ENCODE measurements around the gene HLTF.
"Not testable (repeated sequence)": the region's sequence is repeated elsewhere in the genome, so short reads cannot be mapped to it uniquely, and the experiment has no call there.

HLTF gene

DNA sequence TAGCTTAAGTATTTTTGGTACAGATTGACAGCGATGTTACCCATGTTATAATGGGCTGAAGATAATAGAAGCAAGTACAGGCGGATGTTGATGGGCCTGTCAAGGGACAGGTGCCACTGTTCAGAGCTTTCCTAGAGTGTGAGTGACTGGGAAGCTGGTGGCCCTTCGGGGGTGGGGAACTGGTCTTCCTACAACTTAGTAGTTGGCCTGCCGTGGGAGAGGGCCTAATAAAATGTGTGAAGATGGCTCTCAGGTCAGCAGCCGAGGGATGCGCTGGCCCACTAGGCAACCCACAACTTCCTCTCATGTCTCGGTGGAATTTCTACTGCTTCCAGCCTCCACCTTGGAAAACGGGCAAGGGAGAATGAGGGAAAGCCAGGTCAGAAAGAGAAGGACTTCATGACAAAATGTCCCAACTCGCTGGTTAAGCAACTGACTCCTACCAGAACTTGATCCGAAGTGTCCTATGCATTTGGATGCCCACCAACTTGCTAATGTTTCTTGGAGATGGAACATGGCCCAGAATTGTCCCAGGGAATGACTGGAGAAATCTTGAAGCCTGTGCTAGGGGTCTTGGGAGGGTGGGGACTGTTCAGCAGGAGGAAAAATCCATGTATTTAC, 93.6 kb downstream of the HLTF start:
- TF ChIP-seq, protein P1, sequence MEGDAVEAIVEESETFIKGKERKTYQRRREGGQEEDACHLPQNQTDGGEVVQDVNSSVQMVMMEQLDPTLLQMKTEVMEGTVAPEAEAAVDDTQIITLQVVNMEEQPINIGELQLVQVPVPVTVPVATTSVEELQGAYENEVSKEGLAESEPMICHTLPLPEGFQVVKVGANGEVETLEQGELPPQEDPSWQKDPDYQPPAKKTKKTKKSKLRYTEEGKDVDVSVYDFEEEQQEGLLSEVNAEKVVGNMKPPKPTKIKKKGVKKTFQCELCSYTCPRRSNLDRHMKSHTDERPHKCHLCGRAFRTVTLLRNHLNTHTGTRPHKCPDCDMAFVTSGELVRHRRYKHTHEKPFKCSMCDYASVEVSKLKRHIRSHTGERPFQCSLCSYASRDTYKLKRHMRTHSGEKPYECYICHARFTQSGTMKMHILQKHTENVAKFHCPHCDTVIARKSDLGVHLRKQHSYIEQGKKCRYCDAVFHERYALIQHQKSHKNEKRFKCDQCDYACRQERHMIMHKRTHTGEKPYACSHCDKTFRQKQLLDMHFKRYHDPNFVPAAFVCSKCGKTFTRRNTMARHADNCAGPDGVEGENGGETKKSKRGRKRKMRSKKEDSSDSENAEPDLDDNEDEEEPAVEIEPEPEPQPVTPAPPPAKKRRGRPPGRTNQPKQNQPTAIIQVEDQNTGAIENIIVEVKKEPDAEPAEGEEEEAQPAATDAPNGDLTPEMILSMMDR (IDR thresholded peaks at IDR 0.05; ENCODE audit: low read depth, low read length), result no peak
- peak overlapping the region; percentile 84 for H3K4me3 ChIP-seq (ENCODE audit: low read depth, low read length)

DNA sequence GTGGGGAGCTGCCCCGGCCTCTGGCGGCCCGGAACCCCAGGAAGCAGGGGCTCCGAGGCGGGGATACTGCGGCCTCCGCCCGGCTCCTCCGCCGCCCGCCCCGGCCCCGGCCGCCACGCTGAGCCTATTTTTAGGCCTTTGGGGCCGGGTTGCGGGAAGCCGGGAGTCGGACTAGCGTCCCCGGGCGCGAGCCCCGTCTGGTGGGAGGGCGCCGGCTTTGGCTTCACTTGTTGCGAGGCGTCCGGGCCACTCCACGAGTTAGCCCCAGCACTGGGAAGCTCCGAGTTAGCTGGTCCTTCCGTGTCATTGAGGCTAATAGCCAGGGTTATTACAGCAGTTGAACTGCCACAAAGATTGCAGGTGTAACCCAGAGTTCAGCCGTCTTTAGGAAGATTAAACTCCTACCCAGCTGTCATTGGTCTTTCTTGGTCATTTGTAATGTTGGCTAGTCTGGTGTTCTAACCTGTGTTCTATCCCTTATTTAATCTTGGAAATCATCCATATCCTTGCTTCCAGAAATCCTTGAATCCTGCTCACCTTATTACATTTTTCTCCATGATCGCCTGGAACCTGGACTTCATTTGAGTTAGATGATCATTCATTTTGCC, 94.2 kb downstream of the HLTF start:
- TF ChIP-seq, protein P1 (IDR thresholded peaks at IDR 0.05; ENCODE audit: low read depth, low read length), result no peak

DNA sequence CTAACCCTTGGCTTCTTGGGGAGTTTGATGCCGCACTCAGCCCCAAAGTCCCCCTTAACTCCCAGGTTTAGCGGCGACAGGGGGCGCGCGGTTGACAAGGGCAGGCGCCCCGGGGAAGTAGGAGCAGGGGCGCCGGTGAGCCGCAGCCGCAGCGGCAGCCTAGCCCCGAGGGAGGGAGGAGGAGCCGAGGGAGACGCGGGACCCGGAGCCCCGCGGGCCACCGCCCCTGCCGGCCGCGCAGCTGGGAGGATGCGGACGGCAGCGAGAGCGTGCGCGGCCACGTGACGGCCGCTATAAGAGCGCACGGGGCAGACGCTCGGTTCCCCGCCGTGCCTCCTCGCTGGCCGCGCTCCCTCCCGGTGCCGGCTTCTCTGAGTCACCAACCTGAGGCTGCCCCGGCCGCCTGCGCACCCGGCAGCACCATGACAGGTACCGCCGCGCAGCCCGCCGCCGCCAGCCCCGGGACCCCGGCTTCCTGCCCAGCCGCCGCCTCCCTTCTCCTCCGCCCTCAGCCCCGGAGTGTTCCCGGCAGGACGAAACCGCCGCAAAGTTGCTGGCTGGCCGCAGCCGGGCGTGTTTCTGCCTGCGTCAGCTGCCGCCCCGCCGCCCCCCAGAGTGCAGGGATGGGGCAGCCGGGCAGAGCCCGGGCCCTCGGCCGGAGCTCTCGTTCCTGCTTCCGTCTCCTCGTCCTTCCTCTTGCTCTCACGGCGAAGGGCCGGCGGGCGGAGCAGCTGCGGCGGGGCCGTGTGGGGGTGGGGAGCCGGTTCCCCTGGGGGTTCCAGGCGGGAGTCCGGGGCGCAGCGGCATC, 94.9 kb downstream of the HLTF start, which contains the start of gene GYG1:
TSS of gene GYG1 (plus strand) at position 322 of the 808 bp plus-strand sequence. CDS start at position 423, 101 bp downstream.
- H3K4me3 ChIP-seq (ENCODE audit: low read depth, low read length), result peak within 1 kb of the TSS; percentile 84
- TF ChIP-seq, protein P1 (IDR thresholded peaks at IDR 0.05; ENCODE audit: low read depth, low read length), result peak; percentile 29; the same call in 1 of the 2 replicates

More for the DNA sequence above, 94.2 kb downstream of the HLTF start:
- peak overlapping the region; percentile 84 for H3K4me3 ChIP-seq (ENCODE audit: low read depth, low read length)

DNA sequence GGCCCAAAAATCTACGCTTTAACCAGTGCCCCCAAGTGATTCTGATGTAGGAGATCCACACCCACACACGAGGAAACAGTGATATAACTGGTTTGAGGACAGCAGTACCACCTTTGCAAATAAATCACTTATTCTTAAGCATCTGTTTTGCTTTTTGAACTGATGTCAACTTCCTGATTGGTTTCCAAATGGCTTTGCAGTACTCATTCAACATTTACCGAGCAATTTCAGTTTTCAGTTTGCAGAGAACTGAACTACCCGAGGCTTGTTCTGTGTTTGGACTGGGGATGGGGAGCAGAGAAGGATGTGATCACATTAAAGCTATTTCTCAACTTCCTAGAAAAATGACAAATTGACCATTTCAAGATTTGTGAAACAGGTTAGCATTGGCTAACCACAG, 96.1 kb downstream of the HLTF start:
- TF ChIP-seq, protein P1 (IDR thresholded peaks at IDR 0.05; ENCODE audit: low read depth, low read length), result no peak
- H3K4me3 ChIP-seq (ENCODE audit: low read depth, low read length), result no peak overlapping the region

DNA sequence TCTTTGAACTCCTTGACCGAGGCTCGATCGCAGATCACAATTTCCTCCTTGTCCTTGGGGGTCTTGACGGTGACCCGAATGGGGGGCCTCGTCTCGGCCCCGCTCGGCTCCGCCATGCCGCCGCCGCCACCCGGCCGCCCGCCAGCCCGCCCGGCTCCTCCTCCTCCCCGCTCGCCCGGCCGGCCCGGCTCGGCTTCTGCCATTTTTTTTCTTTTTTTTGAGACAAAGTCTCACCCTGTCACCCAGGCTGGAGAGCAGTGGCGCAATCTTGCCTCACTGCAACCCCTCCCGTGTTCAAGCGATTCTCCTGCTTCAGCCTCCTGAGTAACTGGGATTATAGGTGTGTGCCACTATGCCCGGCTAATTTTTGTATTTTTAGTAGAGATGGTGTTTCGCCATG, 98.8 kb downstream of the HLTF start:
- H3K4me3 ChIP-seq (ENCODE audit: low read depth, low read length), result not testable (repeated sequence)

DNA sequence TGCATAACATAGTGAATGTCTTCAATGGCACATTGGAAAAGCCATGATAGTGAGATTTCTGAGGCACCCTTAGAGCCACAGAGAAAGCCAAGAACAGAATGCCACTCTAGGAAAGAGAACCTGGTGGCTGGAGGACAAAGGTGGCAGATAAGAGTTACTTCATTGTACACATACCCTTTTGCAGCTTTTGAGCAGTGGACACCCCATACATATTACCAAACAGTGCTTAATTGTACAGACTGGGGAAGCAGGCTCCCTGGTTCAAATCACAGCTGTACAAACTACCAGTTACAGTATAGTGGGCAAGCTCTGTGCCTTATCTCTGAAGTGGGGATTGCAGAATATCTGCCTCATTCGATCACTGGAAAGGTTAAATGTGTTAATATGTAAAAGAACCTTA, 105.1 kb downstream of the HLTF start:
- TF ChIP-seq, protein P1 (IDR thresholded peaks at IDR 0.05; ENCODE audit: low read depth, low read length), result no peak
- H3K4me3 ChIP-seq (ENCODE audit: low read depth, low read length), result no peak overlapping the region
